ENCODE measurements around the gene KIRREL2. TPM values are rescaled to one million over a fixed set of nuclear protein-coding genes. Genes with fewer than 3 reads are reported as not detected.

KIRREL2 gene
- total RNA-seq (2014; rRNA removed; shearing (Covaris generic)) (0.95 and 1.4 TPM in 2 replicates), total RNA-seq (2022) (2.0 and 2.2 TPM in 2 replicates), Bru-seq, nascent RNA (percentile 24 among the genes with signal in this experiment), BruChase-seq, experiment 1, labeled RNA remaining after a 6-hour chase (percentile 24 among the genes with signal in this experiment), BruChase-seq, experiment 2, labeled RNA remaining after a 2-hour chase (percentile 30 among the genes with signal in this experiment)
- long read RNA-seq, transcript KIRREL2-203 (15 exons, 2,942 nt) = major isoform, 6 of 8 reads
- long read RNA-seq, partial matches to known transcripts = 0 of 8 reads
- long read RNA-seq, other reads (novel, unspliced or antisense) = 1 of 8 reads

GRCh38 chr19:35856546-35857149 is at the start of gene KIRREL2:
KIRREL2 (plus strand) TSS chr19:35856911; CDS start chr19:35857120, 209 bp downstream.
- Histone ChIP-seq H3K4me2 (ENCODE audit: low read length) (peak within 1 kb of the TSS; percentile 74), H4K20me1 (ENCODE audit: insufficient read depth, low read length) (no peaks in the 10 kb centered on the region), H3K4me1 (ENCODE audit: insufficient read depth, low read length, poor library complexity, severe bottlenecking) (peaks cover 19% of the 10 kb centered on the region), H3K36me3 (ENCODE audit: insufficient read depth, low read length) (no peaks in the 10 kb centered on the region), H3K4me3 (ENCODE audit: low read depth, low read length, poor library complexity, severe bottlenecking) (peak within 1 kb of the TSS; percentile 68), H3K79me2 (ENCODE audit: insufficient read depth, low read depth, low read length) (no peaks in the 10 kb centered on the region), H3K9me2 (ENCODE audit: insufficient read depth, low read length) (no peaks in the 10 kb centered on the region), H3K27ac (ENCODE audit: low read depth, low read length, poor library complexity, severe bottlenecking) (no peak within 1 kb of the TSS), H3K9me3 (ENCODE audit: low read length) (no peaks in the 10 kb centered on the region), H2AFZ (ENCODE audit: low read length) (peak within 1 kb of the TSS; percentile 85)
- TF ChIP-seq EZH2phosphoT487 (IDR thresholded peaks at IDR 0.05; ENCODE audit: borderline replicate concordance, low read depth, low read length) (no peak), CTCF (conservative IDR thresholded peaks at IDR 0.05; ENCODE audit: low read length) (no peak)
- no TSS peak for BruUV-seq (replicated peaks)
- peak; percentile 48 for DNase-seq (ENCODE audit: low spot score)
- intact Hi-C loops (cut with micrococcal nuclease; ENCODE audit: unreplicated experiment) = no loop called here
- ChIA-PET CTCF (ENCODE audit: unreplicated experiment) (no interaction called here), POLR2A (interaction anchor here (0.9 kb wide), 1 partner anchor 13 kb away, joined by 3 read pairs; no protein-coding TSS in a partner anchor)

GRCh38 chr19:35807633-35808032 is 49.1 kb upstream of the KIRREL2 start:
- intact Hi-C loops (cut with micrococcal nuclease; ENCODE audit: unreplicated experiment) = no loop called here

More at GRCh38 chr19:35807633-35808032, 49.1 kb upstream of the KIRREL2 start:
- no TSS peak for BruUV-seq (replicated peaks)
- Histone ChIP-seq H3K4me3 (ENCODE audit: low read depth, low read length, poor library complexity, severe bottlenecking) (no peak overlapping the region), H4K20me1 (ENCODE audit: insufficient read depth, low read length) (no peaks in the 10 kb centered on the region), H3K9me2 (ENCODE audit: insufficient read depth, low read length) (no peaks in the 10 kb centered on the region), H3K36me3 (ENCODE audit: insufficient read depth, low read length) (no peaks in the 10 kb centered on the region), H2AFZ (ENCODE audit: low read length) (no peak overlapping the region), H3K4me1 (ENCODE audit: insufficient read depth, low read length, poor library complexity, severe bottlenecking) (no peaks in the 10 kb centered on the region), H3K9me3 (ENCODE audit: low read length) (no peaks in the 10 kb centered on the region), H3K4me2 (ENCODE audit: low read length) (no peak overlapping the region), H3K27ac (ENCODE audit: low read depth, low read length, poor library complexity, severe bottlenecking) (no peak overlapping the region), H3K79me2 (ENCODE audit: insufficient read depth, low read depth, low read length) (no peaks in the 10 kb centered on the region)
- DNase-seq (ENCODE audit: low spot score) = no peak
- POLR2A ChIA-PET = no interaction called here
- TF ChIP-seq CTCF (conservative IDR thresholded peaks at IDR 0.05; ENCODE audit: low read length) (no peak), EZH2phosphoT487 (IDR thresholded peaks at IDR 0.05; ENCODE audit: borderline replicate concordance, low read depth, low read length) (no peak)
- CTCF ChIA-PET (ENCODE audit: unreplicated experiment) = no interaction called here

All from OCI-LY7 (cell line).